Measurements from ENCODE around the gene DOCK10. TPM values are rescaled to one million over a fixed set of nuclear protein-coding genes. Genes with fewer than 3 reads are reported as not detected.

Gene DOCK10
- total and polyA plus RNA-seq, 2 donors (not counting 1 experiment from before 2014, with no cell fraction given): 20.8 to 26.3 TPM

DNA sequence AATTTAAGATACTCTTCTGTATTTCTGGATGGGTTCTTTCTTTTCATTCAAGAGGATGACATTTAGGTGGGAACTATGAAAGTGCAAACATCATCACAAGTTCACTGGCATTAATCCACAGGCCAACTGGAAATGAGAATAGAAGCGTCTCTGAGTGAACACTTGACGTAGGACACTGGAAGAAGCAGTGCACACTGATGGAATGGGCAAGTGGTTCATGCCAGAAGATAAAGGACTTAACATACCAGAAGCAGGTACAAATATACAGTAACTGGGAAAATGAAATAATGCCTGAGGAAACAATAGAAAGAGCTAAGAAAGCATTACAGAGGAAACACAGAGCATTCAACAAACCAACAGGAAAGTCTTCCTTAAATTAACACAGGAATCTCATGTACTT is 205.2 kb downstream of the DOCK10 start:
- H3K4me2 ChIP-seq (ENCODE audit: extremely low read depth, insufficient read depth, low read length): no peak overlapping the region
- no peak overlapping the region for H3K4me3 ChIP-seq (replicated peaks in 1 of 4; ENCODE audit: control extremely low read depth in 1 of 4, insufficient read depth in 1 of 4, low read depth in 3 of 4, low read length in 4 of 4)
- H3K9me3 ChIP-seq (ENCODE audit: control insufficient read depth, insufficient read depth, low read depth, low read length): no peaks in the 10 kb centered on the region
- no peak for TF ChIP-seq EZH2 (IDR thresholded peaks at IDR 0.05; ENCODE audit: low read length, missing control alignments)
- TF ChIP-seq, protein P1, sequence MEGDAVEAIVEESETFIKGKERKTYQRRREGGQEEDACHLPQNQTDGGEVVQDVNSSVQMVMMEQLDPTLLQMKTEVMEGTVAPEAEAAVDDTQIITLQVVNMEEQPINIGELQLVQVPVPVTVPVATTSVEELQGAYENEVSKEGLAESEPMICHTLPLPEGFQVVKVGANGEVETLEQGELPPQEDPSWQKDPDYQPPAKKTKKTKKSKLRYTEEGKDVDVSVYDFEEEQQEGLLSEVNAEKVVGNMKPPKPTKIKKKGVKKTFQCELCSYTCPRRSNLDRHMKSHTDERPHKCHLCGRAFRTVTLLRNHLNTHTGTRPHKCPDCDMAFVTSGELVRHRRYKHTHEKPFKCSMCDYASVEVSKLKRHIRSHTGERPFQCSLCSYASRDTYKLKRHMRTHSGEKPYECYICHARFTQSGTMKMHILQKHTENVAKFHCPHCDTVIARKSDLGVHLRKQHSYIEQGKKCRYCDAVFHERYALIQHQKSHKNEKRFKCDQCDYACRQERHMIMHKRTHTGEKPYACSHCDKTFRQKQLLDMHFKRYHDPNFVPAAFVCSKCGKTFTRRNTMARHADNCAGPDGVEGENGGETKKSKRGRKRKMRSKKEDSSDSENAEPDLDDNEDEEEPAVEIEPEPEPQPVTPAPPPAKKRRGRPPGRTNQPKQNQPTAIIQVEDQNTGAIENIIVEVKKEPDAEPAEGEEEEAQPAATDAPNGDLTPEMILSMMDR (conservative IDR thresholded peaks at IDR 0.05 in 1 of 2, IDR thresholded peaks at IDR 0.05 in 1 of 2; ENCODE audit: low read depth in 1 of 2, low read length in 2 of 2): no peak
- no peak overlapping the region for H3K9ac ChIP-seq (ENCODE audit: insufficient read depth, low read length)
- peak overlapping the region; percentile 52 for H3K27ac ChIP-seq (ENCODE audit: insufficient read depth, low read length)
- DNase-seq (ENCODE audit: low read depth in 2 of 2): peak in 1 of 2 donors; percentile 24
- H3K79me2 ChIP-seq (ENCODE audit: control insufficient read depth, insufficient read depth, low read length): no peaks in the 10 kb centered on the region
- H3K4me1 ChIP-seq (ENCODE audit: control insufficient read depth, extremely low read depth, insufficient read depth, low read length): peaks cover 13% of the 10 kb centered on the region
- H4K20me1 ChIP-seq (ENCODE audit: control insufficient read depth, extremely low read depth, insufficient read depth, low read length): no peaks in the 10 kb centered on the region
- H2AFZ ChIP-seq (ENCODE audit: low read length): no peak overlapping the region
- peaks cover 9% of the 10 kb centered on the region for H3K36me3 ChIP-seq (ENCODE audit: control insufficient read depth, insufficient read depth, low read length)
- H3K27me3 ChIP-seq (ENCODE audit: control insufficient read depth, insufficient read depth, low read length): no peaks in the 10 kb centered on the region

DNA sequence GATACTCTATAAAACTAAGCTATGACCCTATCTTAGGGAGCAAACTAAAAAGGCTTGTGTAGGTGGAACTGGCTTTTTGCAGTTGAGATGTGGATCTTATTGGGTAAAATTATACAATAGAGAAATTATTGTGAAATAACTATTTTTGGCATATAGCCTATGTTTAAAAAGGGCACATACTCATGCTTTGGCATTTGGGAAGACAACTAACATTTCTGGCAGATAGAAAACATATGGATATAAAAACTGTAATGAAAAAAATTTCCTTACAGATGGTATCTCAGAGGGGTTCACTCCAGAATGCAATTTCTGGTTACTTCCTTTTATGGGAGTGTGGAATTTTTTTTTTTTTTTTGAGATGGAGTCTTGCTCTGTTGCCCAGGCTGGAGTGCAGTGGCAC is 206.0 kb downstream of the DOCK10 start:
- Histone ChIP-seq H3K4me1 (ENCODE audit: control insufficient read depth, extremely low read depth, insufficient read depth, low read length) (peaks cover 13% of the 10 kb centered on the region), H3K36me3 (ENCODE audit: control insufficient read depth, insufficient read depth, low read length) (peaks cover 11% of the 10 kb centered on the region), H3K27ac (ENCODE audit: insufficient read depth, low read length) (no peak overlapping the region), H4K20me1 (ENCODE audit: control insufficient read depth, extremely low read depth, insufficient read depth, low read length) (no peaks in the 10 kb centered on the region), H3K9ac (ENCODE audit: insufficient read depth, low read length) (no peak overlapping the region), H3K4me3 (replicated peaks in 1 of 4; ENCODE audit: control extremely low read depth in 1 of 4, insufficient read depth in 1 of 4, low read depth in 3 of 4, low read length in 4 of 4) (no peak overlapping the region), H3K4me2 (ENCODE audit: extremely low read depth, insufficient read depth, low read length) (no peak overlapping the region), H3K9me3 (ENCODE audit: control insufficient read depth, insufficient read depth, low read depth, low read length) (no peaks in the 10 kb centered on the region), H2AFZ (ENCODE audit: low read length) (no peak overlapping the region), H3K79me2 (ENCODE audit: control insufficient read depth, insufficient read depth, low read length) (no peaks in the 10 kb centered on the region), H3K27me3 (ENCODE audit: control insufficient read depth, insufficient read depth, low read length) (no peaks in the 10 kb centered on the region)
- DNase-seq (ENCODE audit: low read depth in 2 of 2): peak in 1 of 2 donors; percentile 75
- no peak for TF ChIP-seq EZH2 (IDR thresholded peaks at IDR 0.05; ENCODE audit: low read length, missing control alignments)
- TF ChIP-seq, protein P1 (conservative IDR thresholded peaks at IDR 0.05 in 1 of 2, IDR thresholded peaks at IDR 0.05 in 1 of 2; ENCODE audit: low read depth in 1 of 2, low read length in 2 of 2): no peak

DNA sequence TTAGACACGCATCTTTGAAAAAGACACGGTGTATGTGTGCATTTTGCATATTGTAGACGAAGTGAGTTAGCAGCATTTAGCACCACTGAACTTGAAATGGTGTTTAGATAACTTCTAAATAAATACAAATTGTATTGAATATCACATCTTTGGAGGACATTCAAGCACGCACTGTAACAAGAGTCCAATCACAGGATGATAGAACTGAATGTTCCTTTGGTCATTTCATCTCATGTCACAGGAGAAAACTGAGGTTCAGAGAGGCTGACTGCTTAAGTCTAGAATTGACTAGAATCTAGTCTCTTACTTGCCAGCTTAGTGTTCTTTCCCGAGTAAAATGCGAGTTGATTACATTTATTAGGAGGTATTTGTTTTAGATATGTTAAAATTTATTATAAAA is 206.9 kb downstream of the DOCK10 start:
- Histone ChIP-seq H3K4me2 (ENCODE audit: extremely low read depth, insufficient read depth, low read length) (no peak overlapping the region), H4K20me1 (ENCODE audit: control insufficient read depth, extremely low read depth, insufficient read depth, low read length) (no peaks in the 10 kb centered on the region), H3K9me3 (ENCODE audit: control insufficient read depth, insufficient read depth, low read depth, low read length) (no peaks in the 10 kb centered on the region), H3K79me2 (ENCODE audit: control insufficient read depth, insufficient read depth, low read length) (no peaks in the 10 kb centered on the region), H3K27me3 (ENCODE audit: control insufficient read depth, insufficient read depth, low read length) (no peaks in the 10 kb centered on the region), H3K36me3 (ENCODE audit: control insufficient read depth, insufficient read depth, low read length) (peaks cover 7% of the 10 kb centered on the region), H2AFZ (ENCODE audit: low read length) (no peak overlapping the region), H3K4me1 (ENCODE audit: control insufficient read depth, extremely low read depth, insufficient read depth, low read length) (peaks cover 13% of the 10 kb centered on the region), H3K9ac (ENCODE audit: insufficient read depth, low read length) (no peak overlapping the region), H3K27ac (ENCODE audit: insufficient read depth, low read length) (no peak overlapping the region), H3K4me3 (replicated peaks in 1 of 4; ENCODE audit: control extremely low read depth in 1 of 4, insufficient read depth in 1 of 4, low read depth in 3 of 4, low read length in 4 of 4) (no peak overlapping the region)
- TF ChIP-seq, protein P1 (conservative IDR thresholded peaks at IDR 0.05 in 1 of 2, IDR thresholded peaks at IDR 0.05 in 1 of 2; ENCODE audit: low read depth in 1 of 2, low read length in 2 of 2): no peak
- no peak for TF ChIP-seq EZH2 (IDR thresholded peaks at IDR 0.05; ENCODE audit: low read length, missing control alignments)
- DNase-seq (ENCODE audit: low read depth in 2 of 2): no peak
